CD4-positive, alpha-beta memory T cell (primary cell): Measurements from ENCODE around the gene SIGLEC14. TPM values are rescaled to one million over a fixed set of nuclear protein-coding genes. Genes with fewer than 3 reads are reported as not detected.

Experiments used
- CTCF ChIA-PET: fragments of 350-600 bp; sonication (Branson Sonifier 250); formaldehyde crosslinking; loops from one replicate; lab custom pipeline; 2021; ENCODE audit warnings: inconsistent platforms; ENCODE audit not compliant: partially characterized antibody; lab: Charles Lee
- POLR2A ChIA-PET: fragments of 350-600 bp; sonication (Branson Sonifier 250); formaldehyde crosslinking; loops from one replicate; lab custom pipeline; 2021; ENCODE audit not compliant: partially characterized antibody; lab: Charles Lee
- DNase-seq, 5 donors: peaks; one replicate each; pipeline versions ENCODE4 v3.0.0 to v3.0.0-alpha.2; 2020 to 2022; ENCODE audit warnings: mixed read lengths in 1 of 5
- H3K27ac ChIP-seq: one replicate; pipeline ENCODE4 v1.7.0; 2013; ENCODE audit warnings: low read depth, low read length
- H3K27me3 ChIP-seq: 2 replicates; pipeline ENCODE4 v1.7.0; 2013; ENCODE audit warnings: mild to moderate bottlenecking, low read length, moderate library complexity; ENCODE audit not compliant: insufficient read depth
- H3K36me3 ChIP-seq: 2 replicates; pipeline ENCODE4 v1.7.0; 2013; ENCODE audit warnings: mild to moderate bottlenecking, low read length, moderate library complexity; ENCODE audit not compliant: insufficient read depth
- H3K4me1 ChIP-seq: 2 replicates; pipeline ENCODE4 v1.7.0; 2013; ENCODE audit warnings: mild to moderate bottlenecking, low read length, moderate library complexity; ENCODE audit not compliant: insufficient read depth
- H3K4me3 ChIP-seq, 2 donors: one replicate each; pipeline ENCODE4 v1.7.0; 2013; ENCODE audit warnings: low read length in 2 of 2, mild to moderate bottlenecking in 1 of 2
- H3K9me3 ChIP-seq, 2 donors: one replicate each; pipeline ENCODE4 v1.7.0; 2013; ENCODE audit warnings: low read length in 2 of 2, control low read depth in 1 of 2; ENCODE audit not compliant: control insufficient read depth in 1 of 2
- H3K27ac Mint-ChIP-seq, 7 donors: one replicate each; pipeline ENCODE4 v1.8.0; 2020 to 2021; ENCODE audit warnings: mixed read lengths in 7 of 7, mild to moderate bottlenecking in 6 of 7, inconsistent platforms in 3 of 7, moderate library complexity in 3 of 7
- H3K27me3 Mint-ChIP-seq, 2 donors: one replicate each; pipeline ENCODE4 v1.8.0; 2020 to 2021; ENCODE audit warnings: mixed read lengths in 2 of 2
- H3K36me3 Mint-ChIP-seq, 2 donors: one replicate each; pipeline ENCODE4 v1.8.0; 2020 to 2021; ENCODE audit warnings: mixed read lengths in 2 of 2, inconsistent platforms in 1 of 2, mild to moderate bottlenecking in 1 of 2
- H3K4me1 Mint-ChIP-seq, 4 donors: one replicate each; pipeline ENCODE4 v1.8.0; 2020 to 2021; ENCODE audit warnings: mixed read lengths in 4 of 4, mild to moderate bottlenecking in 1 of 4
- H3K4me3 Mint-ChIP-seq, 8 donors: one replicate each; pipeline ENCODE4 v1.8.0; 2020 to 2021; ENCODE audit warnings: mixed read lengths in 8 of 8, mild to moderate bottlenecking in 7 of 8, moderate library complexity in 6 of 8, inconsistent platforms in 3 of 8
- H3K9me3 Mint-ChIP-seq, 8 donors: one replicate each; pipeline ENCODE4 v1.8.0; 2020 to 2021; ENCODE audit warnings: mixed read lengths in 8 of 8, mild to moderate bottlenecking in 5 of 8, inconsistent platforms in 3 of 8, moderate library complexity in 1 of 8
- intact Hi-C: fragments of 100-400 bp; cut with micrococcal nuclease; formaldehyde crosslinking; loops from one replicate; pipeline ENCODE4 v1.15.1; 2023
- polyA plus RNA-seq, 2 donors: library from polyadenylated mRNA; unstranded; fragments of 300-500 nt; fragmentation: Illumina TruSeq; gene quantifications; one replicate each; pipeline ENCODE4 v1.2.3, GENCODE V29; 2021
- total RNA-seq, 2 experiments: library from RNA; stranded (reverse); gene quantifications; one replicate each; pipeline ENCODE4 v1.2.3, GENCODE V29; 2021

SIGLEC14 gene
- total and polyA plus RNA-seq, 4 experiments from 2014 or later = 0.11 to 1.4 (median 0.69) TPM; not detected in 1

DNA sequence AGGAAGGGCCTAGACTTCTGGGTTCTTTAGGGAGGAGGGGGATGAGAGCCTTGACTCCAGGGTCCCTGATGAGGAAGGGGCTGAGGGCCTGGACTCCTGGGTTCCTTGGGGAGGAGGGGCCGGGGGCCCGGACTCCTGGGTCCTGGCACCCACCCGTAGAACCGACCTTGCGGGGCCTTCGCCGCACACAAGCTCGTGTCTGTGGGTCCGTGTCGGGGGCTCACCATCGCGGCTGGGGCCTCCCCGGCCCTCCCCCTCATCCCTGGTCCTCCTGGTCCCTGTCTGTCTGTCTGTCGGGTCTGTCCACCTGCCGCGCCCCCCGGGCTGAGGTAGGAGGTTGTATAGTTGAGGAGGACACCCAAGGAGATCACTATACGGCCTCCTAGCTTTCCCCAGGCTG, 45.8 kb upstream of the SIGLEC14 start:
- H3K4me3 Mint-ChIP-seq = no peak overlapping the region
- ChIA-PET POLR2A (interaction anchor here (3.1 kb wide), 1 partner anchor 11 kb away, joined by 14 read pairs; no protein-coding TSS in a partner anchor), CTCF (no interaction called here)
- Histone ChIP-seq H3K9me3 (no peaks in the 10 kb centered on the region), H3K27me3 (no peaks in the 10 kb centered on the region), H3K4me1 (peaks cover 6% of the 10 kb centered on the region), H3K27ac (no peak overlapping the region), H3K36me3 (no peaks in the 10 kb centered on the region), H3K4me3 (no peak overlapping the region)
- no peaks in the 10 kb centered on the region for H3K9me3 Mint-ChIP-seq
- intact Hi-C loops = no loop called here
- H3K4me1 Mint-ChIP-seq = peaks cover 9 to 27% (median 17%) of the 10 kb centered on the region in 4 donors
- no peak for DNase-seq
- H3K36me3 Mint-ChIP-seq = peaks cover 4 to 5% of the 10 kb centered on the region in 2 donors
- no peaks in the 10 kb centered on the region for H3K27me3 Mint-ChIP-seq
- H3K27ac Mint-ChIP-seq = peak overlapping the region in 2 of 7 donors; percentile 42 to 43

DNA sequence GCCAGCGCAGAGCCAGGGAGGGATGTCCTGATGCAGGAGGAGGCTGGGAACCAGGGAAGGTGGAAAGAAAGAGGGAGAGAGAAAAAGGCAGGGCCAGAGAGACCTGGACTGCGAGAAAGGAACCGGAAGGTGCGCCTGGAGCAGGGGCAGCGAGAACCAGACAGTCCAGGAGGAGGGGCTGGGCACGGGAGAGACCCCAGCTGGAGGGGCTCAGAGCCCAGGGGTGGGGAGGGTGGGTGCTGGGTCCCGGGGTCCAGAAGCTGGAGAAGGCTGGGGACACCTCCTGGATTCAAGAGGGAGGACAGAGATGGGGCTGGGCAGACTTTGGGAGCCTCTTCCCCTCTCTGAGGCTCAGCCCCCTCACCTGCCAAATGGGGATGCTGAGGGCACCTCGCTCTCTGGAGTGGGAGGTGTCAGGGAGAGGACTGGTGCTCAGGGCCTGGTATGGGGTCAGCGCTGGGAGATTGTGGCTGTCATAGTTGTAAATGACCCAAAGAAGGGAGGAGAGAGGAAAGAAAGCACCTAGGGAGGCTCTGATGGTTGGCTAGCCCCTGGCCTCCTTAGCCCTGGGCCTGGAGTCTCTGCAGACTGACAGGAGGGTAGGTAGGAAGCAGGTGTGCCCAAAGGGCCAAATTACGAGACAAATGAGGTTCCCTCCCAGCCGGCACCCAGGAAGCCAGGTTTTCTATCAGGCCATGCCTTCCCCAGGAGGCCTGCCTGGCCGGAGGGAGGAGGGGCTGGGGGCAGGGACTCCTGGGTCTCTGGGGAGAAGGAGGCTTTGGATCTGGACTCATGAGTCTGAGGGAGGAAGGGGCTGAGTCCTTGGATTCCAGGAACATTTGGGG, 45.2 kb upstream of the SIGLEC14 start:
- H3K36me3 ChIP-seq = no peaks in the 10 kb centered on the region
- H3K27me3 Mint-ChIP-seq = no peaks in the 10 kb centered on the region
- peaks cover 0 to 5% of the 10 kb centered on the region in 2 donors for H3K36me3 Mint-ChIP-seq
- ChIA-PET CTCF (no interaction called here), POLR2A (interaction anchor here (0.6 to 3.9 kb wide), 2 partner anchors 12 to 14 kb away, joined by 4 to 40 read pairs; no protein-coding TSS in a partner anchor)
- H3K27ac Mint-ChIP-seq = peak overlapping the region; percentile 49 to 95 (median 84)
- intact Hi-C loops = no loop called here
- H3K9me3 Mint-ChIP-seq = no peaks in the 10 kb centered on the region
- no peak for DNase-seq
- peaks cover 10 to 31% (median 17%) of the 10 kb centered on the region in 4 donors for H3K4me1 Mint-ChIP-seq
- H3K9me3 ChIP-seq = no peaks in the 10 kb centered on the region
- peak overlapping the region; percentile 43 to 89 (median 68) for H3K4me3 Mint-ChIP-seq
- no peak overlapping the region for H3K27ac ChIP-seq
- H3K4me1 ChIP-seq = peaks cover 6% of the 10 kb centered on the region
- H3K4me3 ChIP-seq = no peak overlapping the region
- no peaks in the 10 kb centered on the region for H3K27me3 ChIP-seq

DNA sequence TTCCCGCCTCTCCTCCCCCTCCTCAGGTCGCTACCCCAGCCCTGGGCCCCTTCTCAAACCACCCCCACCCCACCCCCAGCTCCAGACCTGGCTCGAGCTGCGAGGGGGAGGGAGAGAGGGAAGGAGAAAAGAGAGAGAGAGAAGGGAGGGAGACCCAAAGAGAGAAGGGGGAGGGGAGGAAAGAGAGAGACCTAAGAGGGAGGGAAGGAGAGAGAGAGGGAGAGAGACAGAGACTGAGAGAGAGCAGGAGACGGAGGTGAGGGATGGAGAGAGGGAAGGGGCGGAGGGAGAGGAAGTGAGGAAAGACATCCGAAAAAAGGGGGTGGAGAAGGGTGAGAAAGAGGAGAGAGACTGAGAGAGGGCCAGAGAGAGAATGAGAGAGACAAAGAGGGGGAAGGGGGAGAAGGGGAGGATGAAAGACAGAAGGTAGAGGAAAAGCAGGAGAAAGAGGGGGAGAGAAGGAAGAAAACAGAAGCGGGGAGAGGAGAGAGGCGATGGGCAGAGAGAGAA, 44.5 kb upstream of the SIGLEC14 start:
- Mint-ChIP-seq H3K27me3 (no peaks in the 10 kb centered on the region), H3K27ac (peak overlapping the region; percentile 9 to 95 (median 84)), H3K4me3 (peak overlapping the region; percentile 43 to 89 (median 68))

DNA sequence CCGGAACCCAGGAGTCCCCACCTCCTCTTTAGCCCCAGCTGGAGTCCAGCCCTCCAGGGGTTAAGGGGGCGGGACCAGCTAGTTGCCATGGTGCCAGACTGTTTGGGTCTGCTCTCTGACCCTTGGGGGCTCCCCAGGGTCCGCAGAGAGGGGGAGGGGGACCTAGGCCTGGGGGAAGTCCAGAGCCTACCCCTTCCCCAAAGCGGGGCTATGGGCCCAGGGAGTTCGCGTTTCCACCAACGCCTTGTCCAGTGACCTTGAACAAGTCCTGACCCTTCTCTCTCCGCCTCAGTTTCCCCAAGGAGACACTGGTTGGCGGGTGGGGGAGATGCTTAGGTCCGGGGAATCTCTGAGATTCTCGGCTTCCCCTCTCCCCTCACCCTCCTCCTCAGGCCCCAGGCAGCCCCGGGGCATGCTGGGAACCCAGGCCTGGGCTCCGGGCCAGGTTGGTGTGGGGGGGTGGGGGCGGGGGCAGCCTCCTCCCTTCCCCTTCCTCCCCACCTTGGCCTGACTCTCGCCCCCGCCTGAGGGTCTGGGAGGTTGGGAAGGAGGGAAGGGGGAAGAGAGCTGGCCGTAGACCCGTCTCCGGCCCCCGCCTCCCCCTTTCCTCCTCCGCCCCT, 43.9 kb upstream of the SIGLEC14 start:
- DNase-seq = peak; percentile 60 to 87 (median 68)
- Mint-ChIP-seq H3K36me3 (peaks cover 0 to 5% of the 10 kb centered on the region in 2 donors), H3K27ac (peak overlapping the region; percentile 90 to 96 (median 94)), H3K9me3 (peaks cover 0 to 7% (median 3%) of the 10 kb centered on the region in 8 donors), H3K4me1 (peaks cover 10 to 31% (median 17%) of the 10 kb centered on the region in 4 donors), H3K4me3 (peak overlapping the region; percentile 86 to 96 (median 92)), H3K27me3 (peaks cover 0 to 1% of the 10 kb centered on the region in 2 donors)
- Histone ChIP-seq H3K9me3 (no peaks in the 10 kb centered on the region), H3K4me1 (peaks cover 6% of the 10 kb centered on the region), H3K27ac (peak overlapping the region; percentile 95), H3K27me3 (no peaks in the 10 kb centered on the region), H3K4me3 (peak overlapping the region; percentile 71 to 94), H3K36me3 (no peaks in the 10 kb centered on the region)
- CTCF ChIA-PET = interaction anchor here (1.5 kb wide), 1 partner anchor 13 kb away, joined by 6 read pairs; no protein-coding TSS in a partner anchor
- POLR2A ChIA-PET = interaction anchor here (0.6 to 3.9 kb wide), 3 partner anchors 11 to 13 kb away, joined by 4 to 40 read pairs (median 4); no protein-coding TSS in a partner anchor
- intact Hi-C loops = loop anchor here (1.0 kb wide), 1 partner anchor 13 kb away; no protein-coding TSS in a partner anchor

More for the DNA sequence above, 44.5 kb upstream of the SIGLEC14 start:
- Mint-ChIP-seq H3K36me3 (peaks cover 0 to 5% of the 10 kb centered on the region in 2 donors), H3K4me1 (peaks cover 10 to 31% (median 17%) of the 10 kb centered on the region in 4 donors), H3K9me3 (peaks cover 0 to 2% (median 0%) of the 10 kb centered on the region in 8 donors)
- DNase-seq = no peak
- peak overlapping the region in 1 of 2 donors; percentile 94 for H3K4me3 ChIP-seq
- no peaks in the 10 kb centered on the region for H3K9me3 ChIP-seq
- H3K27me3 ChIP-seq = no peaks in the 10 kb centered on the region
- POLR2A ChIA-PET = interaction anchor here (0.6 to 3.9 kb wide), 3 partner anchors 10 to 14 kb away, joined by 4 to 40 read pairs (median 4); no protein-coding TSS in a partner anchor
- peak overlapping the region; percentile 95 for H3K27ac ChIP-seq
- H3K36me3 ChIP-seq = no peaks in the 10 kb centered on the region
- peaks cover 6% of the 10 kb centered on the region for H3K4me1 ChIP-seq
- intact Hi-C loops = no loop called here
- CTCF ChIA-PET = interaction anchor here (1.5 kb wide), 1 partner anchor 13 kb away, joined by 6 read pairs; no protein-coding TSS in a partner anchor

DNA sequence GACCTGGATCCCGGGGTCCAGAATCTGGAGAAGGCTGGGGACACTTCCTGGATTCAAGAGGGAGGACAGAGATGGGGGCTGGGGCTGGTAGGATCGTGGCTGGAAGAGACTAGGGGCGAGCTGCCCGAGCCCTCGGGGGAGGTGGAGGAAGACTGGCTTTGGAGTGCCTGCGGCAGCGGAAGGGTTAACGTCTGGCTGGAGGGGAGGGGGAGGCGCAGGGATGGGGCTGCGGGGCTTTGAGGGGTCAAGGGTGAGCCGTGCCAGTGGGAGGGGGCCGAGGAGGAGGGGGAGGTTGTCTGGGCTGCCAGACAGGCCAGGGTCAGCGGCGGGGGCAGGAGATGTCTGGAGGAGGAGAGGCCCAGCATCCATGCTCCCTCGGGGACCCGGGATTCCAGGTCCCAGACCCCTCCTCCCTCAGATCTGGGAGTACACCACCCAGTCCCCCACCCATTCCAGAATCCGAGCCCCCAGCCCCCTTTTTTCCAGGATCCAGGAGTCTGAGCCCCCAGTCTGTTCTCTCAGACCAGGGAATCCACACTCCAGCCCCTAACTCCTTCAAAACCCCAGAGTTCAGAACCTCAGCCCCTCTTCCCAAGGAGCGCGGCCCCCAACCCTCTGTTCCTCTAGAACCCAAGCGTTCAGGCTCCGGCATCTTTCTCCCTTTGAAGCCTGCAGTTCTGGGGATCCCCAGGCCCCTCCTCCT, 43.3 kb upstream of the SIGLEC14 start:
- H3K36me3 ChIP-seq = no peaks in the 10 kb centered on the region
- Mint-ChIP-seq H3K9me3 (peaks cover 0 to 14% (median 5%) of the 10 kb centered on the region in 8 donors), H3K27ac (peak overlapping the region; percentile 90 to 96 (median 94)), H3K4me1 (peaks cover 10 to 31% (median 17%) of the 10 kb centered on the region in 4 donors), H3K36me3 (peaks cover 2 to 7% of the 10 kb centered on the region in 2 donors), H3K27me3 (peaks cover under 1 to 1% of the 10 kb centered on the region in 2 donors), H3K4me3 (peak overlapping the region; percentile 86 to 96 (median 92))
- H3K9me3 ChIP-seq = no peaks in the 10 kb centered on the region
- DNase-seq = no peak
- H3K4me1 ChIP-seq = peaks cover 6% of the 10 kb centered on the region
- H3K27ac ChIP-seq = peak overlapping the region; percentile 95
- no peaks in the 10 kb centered on the region for H3K27me3 ChIP-seq
- H3K4me3 ChIP-seq = peak overlapping the region; percentile 71 to 94
- intact Hi-C loops = loop anchor here (1.0 kb wide), 1 partner anchor 13 kb away; no protein-coding TSS in a partner anchor
- POLR2A ChIA-PET = interaction anchor here (1.4 to 3.9 kb wide), 2 partner anchors 11 to 13 kb away, joined by 4 to 40 read pairs; no protein-coding TSS in a partner anchor
- CTCF ChIA-PET = interaction anchor here (1.5 to 2.5 kb wide), 2 partner anchors 14 kb away, joined by 6 to 7 read pairs; no protein-coding TSS in a partner anchor
